Upper lobe of left lung (tissue), 4 donors: Measurements from ENCODE around the gene HAO2.

Experiments
- CTCF ChIP-seq, 6 experiments: fragments of 450-650 bp in 4 of 6; fragments of 200-600 bp in 2 of 6; sonication (generic) in 2 of 6; IDR thresholded peaks; one replicate each; pipeline ENCODE4 v1.5.1; 2016 to 2019; ENCODE audit warnings: antibody characterized with exemption in 6 of 6
- POLR2A ChIP-seq, 4 donors: fragments of 450-650 bp; IDR thresholded peaks; one replicate each; pipeline ENCODE4 v1.5.1; 2016 to 2017; ENCODE audit warnings: antibody characterized with exemption in 4 of 4, mild to moderate bottlenecking in 2 of 4
- POLR2AphosphoS5 ChIP-seq, 2 donors: sonication (generic); formaldehyde crosslinking; IDR thresholded peaks; one replicate each; pipeline ENCODE4 v1.5.1; 2017; ENCODE audit warnings: antibody characterized with exemption in 2 of 2

DNA sequence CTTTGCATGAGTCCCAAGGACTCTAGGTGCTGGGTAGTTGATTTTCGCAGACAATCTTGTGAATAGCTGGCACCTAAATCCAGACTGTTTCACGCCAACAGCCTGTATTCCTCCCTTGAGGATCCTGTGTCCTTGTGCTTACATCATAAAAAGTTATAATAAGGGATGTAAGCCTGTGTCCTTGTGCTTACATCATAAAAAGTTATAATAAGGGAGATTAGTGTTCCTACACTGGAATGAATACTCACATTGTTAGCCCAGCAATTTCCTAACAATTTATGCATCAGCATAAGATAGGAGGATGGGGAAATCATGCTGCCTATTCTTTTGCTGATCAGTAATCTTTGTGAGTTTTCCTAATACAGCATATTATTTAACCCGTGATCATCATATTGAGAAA, 42.4 kb downstream of the HAO2 start:
- no peak for TF ChIP-seq POLR2A (IDR thresholded peaks at IDR 0.05)
- no peak for TF ChIP-seq CTCF (IDR thresholded peaks at IDR 0.05)
- no peak for TF ChIP-seq POLR2AphosphoS5 (IDR thresholded peaks at IDR 0.05)
